GM19468 (cell line): ENCODE results near the gene HSP90B1.

Experiments
- ATAC-seq: cut with Tn5 transposase; IDR thresholded peaks from one replicate; pipeline ENCODE4 v1.9.1; 2021; ENCODE audit warnings: mild to moderate bottlenecking, moderate library complexity, moderate number of reproducible peaks; ENCODE audit not compliant: unreplicated experiment; ENCODE audit errors: extremely low read depth

Gene HSP90B1

DNA sequence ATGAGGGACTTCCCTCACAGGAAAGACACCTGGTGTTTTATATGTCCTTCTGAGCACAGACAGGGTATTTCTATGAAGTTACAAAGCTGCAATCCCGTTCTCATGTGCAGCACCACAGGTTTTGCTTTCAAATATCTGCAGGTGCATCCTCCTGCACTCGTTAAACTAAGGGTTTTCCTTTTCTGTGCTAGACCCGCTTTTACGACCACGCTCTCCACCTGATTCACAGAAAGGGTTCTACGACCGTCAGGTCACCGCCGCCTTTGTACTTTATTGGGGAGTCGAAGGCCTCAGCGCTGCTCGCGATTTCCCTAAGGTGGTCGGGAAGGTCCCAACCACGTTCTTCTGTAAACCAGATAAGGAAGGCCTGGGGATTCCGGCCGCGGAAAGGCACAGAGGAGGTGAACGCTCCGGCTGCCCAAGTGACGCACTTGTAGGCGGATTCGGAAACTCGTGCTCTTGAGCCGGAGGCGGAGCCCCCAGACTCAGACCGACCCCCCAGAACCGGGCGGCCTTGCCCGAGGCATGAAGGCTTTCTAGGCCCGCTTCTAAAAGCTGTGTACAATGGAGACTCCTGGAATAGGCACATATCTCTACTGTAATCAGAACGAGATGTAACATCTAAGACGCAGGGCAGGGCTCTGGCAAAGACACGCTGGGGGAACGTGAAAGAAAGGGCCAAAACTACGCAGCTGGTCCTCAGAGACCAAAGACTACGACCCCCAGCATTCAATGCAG is 995 bp upstream of the HSP90B1 start:
- ATAC-seq: no peak

DNA sequence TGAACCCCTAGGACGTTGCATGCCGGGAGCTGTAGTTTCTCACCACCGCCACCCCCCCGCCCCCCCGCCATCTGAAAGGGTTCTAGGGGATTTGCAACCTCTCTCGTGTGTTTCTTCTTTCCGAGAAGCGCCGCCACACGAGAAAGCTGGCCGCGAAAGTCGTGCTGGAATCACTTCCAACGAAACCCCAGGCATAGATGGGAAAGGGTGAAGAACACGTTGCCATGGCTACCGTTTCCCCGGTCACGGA is 501 bp upstream of the HSP90B1 start:
- no peak for ATAC-seq

DNA sequence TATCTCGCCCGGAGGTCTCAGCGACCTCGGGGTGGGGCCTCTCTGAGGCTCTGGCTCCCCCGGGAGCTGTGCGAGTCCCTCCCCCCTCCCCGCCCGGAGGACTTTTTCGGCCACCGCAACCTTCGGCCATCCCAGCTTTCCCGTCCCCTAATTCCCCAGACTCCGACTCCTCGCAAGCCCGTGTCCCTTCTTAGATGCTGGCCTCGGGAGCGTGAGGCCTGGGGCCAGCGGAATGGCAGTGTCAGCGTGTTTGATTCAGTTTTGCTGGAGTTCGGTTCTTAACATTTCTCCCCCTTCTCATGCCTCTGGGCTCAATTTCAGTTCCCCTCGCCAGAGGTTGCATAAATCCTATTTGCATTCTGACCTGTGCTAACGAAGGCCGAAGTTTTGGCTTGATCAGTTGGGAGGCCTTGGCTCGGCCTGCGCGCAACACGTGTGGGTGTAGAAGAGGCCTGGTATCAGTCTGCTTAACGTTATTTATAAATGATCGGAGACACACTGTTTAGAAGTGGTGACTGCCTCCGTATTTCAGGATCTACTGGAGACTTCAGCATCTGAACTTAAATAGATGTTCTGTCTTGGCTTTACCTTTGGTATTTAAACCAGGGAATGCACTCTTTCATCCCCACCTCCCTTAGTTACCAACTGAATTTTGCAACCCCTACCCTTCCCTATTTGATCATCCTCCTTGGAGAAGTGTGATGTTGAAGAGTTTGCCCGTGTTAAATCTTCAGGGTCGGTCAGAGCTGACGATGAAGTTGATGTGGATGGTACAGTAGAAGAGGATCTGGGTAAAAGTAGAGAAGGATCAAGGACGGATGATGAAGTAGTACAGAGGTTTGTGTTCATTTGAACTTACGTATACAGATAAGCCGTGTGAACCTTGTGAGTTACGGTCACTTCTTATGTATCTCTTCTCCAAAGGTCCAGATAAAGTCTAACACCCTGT is 851 bp downstream of the HSP90B1 start:
- no peak for ATAC-seq

DNA sequence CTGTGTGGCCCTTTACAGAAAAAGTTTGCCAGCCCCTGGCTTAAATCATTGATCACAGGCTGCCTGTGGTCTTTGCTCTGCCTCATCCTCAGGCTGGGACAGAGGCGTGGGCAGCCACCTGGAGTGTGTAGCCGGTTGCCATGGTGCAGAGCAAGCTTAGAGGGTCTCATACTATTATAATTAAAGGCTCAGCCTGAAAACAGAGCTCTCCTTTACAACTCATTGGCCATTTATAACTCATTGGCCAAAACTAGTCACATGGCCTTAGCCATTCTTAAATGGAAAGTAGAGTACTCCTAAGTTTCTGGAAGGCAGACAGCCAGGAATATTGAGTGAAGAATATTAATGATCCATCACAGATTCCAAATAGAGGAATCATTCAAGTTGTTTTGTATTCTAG is 3.0 kb downstream of the HSP90B1 start:
- no peak for ATAC-seq

DNA sequence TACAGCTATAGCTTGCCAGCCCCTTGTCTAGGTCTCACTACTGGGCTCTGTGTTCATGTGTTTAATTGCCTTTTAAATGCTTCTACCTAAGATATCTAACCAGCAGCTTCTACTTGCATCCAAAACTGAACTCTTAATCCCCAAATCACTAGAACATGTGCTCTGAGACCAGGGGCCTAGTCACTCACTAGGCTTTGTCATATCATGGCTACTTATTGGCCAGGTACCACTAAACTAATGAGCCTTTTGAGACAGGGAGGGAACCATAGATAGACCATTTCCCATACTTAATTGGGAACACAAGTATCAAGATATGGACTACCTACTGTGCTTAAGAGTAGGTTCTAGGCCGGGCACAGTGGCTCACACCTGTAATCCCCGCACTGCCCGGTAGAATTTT is 6.5 kb downstream of the HSP90B1 start:
- ATAC-seq: no peak

DNA sequence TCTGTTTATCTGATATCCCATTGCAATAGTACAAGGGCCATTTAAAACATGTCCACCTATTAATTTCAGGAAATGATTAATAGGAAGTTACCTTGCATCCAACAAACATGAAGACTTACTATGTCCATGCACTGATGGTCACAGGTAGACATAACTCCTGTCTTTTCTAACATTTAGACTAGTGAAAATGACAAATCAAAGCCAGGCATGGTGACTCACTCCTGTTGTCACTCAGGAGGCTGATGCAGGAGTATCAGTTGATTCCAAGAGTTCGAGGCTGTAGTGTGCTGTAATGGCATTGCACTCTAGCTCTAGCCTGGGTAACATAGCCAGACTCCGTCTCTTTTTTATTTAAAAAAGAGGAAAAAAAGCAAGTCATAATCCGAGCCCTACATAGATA is 14.8 kb downstream of the HSP90B1 start:
- no peak for ATAC-seq

DNA sequence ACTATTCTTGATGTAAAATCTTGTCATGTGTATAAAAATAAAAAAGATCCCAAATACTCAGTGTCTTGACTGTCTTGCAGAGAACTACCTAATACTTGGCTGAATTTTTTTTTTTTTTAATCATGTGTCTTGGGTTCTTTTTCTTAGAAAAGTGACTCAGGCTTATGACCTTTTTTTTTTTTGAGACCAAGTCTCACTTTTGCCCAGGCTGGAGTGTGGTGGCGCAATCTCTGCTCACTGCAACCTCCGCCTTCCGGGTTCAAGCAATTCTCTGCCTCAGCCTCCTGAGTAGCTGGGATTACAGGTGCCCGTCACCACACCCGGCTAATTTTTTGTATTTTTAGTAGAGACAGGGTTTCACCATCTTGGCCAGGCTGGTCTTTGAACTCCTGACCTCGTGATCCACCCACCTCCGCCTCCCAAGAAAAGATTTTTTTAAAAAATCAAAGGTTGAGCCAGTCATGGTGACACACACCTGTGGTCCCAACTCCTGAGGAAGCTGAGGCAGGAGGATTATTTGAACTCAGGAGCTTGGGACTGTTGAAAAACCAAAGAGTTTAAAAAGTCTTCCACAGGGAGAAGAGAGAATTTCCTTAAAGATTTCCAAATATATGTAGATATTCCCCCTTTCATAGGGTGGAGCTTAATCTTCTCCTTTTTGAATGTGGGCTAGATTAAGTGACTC is 17.8 kb downstream of the HSP90B1 start:
- no peak for ATAC-seq

DNA sequence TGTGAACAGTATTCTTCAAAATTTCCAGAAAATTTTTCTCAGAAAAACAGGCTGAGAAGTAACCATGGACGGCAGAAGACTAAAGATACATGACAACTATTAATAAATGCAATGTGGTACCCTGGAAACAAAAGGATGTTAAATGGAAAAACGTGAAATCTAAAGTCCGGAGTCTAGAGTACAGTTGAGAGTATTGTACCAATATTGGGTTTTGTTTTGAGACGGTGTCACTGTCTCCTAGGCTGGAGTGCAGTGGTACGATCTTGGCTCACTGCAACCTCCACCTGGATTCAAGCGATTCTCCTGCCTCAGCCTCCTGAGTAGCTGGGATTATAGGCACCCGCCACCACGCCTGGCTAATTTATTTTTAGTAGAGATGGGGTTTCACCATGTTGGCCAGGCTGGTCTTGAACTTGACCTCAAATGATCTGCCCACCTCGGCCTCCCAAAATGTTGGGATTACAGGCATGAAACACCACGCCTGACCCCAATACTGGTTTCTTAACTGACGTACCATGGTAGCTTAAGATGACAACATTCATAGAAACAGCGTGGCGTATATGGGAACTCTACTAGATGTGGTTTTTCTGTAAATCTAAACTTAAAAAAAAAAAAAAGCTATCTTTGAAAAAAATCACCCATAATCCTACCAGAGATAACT is 18.7 kb downstream of the HSP90B1 start:
- no peak for ATAC-seq

DNA sequence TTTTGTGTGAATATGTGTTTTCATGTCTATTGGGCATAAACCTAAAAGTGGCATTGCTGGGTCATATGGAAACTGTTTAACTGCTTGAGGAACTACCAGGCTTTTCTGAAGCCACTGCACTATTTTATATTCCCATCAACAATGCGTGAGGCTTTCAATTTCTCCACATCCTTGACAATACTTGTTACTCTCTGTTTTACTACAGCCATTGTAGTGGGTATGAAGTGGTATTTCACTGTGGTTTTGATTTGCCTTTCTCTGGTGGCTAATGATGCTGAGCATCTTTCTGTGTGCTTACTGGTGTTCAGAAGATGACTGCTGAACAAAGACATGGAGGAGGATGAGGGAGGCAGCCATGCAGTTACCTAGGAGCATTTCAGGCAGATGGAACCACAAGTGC is 22.3 kb downstream of the HSP90B1 start:
- ATAC-seq: no peak

DNA sequence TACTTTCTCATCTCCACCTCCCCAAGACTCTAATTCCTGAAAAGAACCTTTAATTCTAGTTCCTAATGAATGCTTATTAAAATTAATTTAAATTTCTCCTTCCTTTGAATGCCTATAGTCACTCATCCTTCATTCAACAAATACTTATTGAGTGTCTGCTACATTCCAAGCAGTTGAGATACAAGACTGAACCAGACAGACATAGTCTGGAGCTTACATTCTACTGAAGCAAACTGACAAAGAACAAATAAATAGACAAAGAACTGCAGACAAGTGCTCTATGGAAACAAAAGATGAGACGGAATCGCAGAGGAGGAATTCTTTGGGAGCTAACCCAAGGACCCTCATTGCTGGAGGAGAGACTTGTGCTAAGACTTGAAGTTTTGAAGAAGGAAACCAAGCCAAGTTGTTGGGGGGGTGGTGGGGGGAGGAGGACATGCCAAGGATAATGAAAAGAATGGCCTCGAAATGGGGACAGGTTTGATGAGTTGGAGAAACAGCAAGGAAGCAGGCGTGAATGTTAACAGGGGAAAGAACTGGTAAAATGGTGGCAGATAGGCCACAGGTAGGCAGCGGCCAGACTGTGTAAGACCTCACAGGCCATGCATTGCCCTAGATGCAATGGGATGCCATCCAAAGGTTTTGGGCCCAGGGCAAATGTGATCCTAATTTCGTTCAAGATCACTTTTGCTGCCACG is 25.8 kb downstream of the HSP90B1 start:
- ATAC-seq: no peak

DNA sequence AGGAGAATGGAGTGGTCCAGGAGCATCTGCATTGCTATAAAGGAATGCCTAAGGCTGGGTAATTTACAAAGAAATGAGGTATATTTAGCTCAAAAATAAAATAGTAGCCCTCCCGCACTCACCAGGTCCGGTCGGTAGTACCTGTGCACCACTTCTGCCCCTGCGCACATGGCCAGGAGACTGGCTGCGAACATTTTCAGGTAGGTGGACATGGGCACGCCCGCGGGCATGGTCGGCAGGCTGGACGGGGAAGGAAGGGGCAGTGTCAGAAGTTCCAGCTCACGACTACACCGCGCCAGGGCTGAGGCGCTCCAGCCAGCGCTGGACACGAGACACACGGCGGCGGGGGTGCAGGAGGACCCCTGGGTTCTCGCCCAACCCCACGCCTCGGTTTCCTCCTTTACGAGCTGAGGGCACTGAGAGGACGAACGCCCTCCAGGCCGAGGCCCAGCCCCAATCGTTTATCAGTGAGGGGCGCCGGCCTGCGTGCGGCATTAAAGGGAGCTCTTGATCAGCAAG is 26.4 kb downstream of the HSP90B1 start:
- ATAC-seq: no peak

DNA sequence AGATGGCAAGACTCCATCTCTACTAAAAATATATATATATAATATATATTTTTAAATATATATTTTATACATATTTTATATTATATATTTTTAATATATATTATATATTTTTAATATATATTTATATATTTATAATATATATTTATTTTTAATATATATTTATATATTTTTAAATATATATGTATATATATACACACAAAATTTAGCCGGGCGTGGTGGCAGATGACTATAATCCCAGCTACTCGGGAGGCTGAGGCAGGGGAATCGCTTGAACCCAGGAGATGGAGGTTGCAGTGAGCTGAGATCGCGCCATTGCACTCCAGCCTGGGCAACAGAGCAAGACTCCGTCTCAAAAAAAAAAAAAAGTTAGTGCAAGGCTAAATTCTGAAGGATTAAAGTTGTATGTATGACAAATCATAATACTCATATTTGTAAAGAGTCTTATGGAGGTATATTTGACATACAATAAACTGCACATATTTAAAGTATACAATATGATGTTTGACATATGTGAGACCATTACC is 27.7 kb downstream of the HSP90B1 start:
- no peak for ATAC-seq

DNA sequence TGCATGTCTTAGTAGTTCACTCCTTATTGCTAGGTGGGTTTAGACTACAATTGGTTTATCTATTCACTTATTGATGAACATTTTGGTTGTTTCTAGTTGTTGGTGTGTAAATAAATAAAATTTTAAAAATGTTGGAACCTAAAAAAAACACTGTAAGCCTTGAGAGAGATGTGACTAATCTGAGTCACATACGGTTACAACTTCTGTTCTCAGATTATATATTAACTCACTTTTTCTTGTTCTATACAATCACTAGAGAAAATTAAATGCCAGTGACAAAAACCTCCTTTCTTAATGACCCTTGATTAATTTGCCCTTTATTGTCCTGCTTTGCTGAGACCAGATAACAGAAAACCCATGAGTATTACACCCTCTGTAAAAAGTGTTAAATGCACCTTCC is 28.4 kb downstream of the HSP90B1 start:
- ATAC-seq: no peak

DNA sequence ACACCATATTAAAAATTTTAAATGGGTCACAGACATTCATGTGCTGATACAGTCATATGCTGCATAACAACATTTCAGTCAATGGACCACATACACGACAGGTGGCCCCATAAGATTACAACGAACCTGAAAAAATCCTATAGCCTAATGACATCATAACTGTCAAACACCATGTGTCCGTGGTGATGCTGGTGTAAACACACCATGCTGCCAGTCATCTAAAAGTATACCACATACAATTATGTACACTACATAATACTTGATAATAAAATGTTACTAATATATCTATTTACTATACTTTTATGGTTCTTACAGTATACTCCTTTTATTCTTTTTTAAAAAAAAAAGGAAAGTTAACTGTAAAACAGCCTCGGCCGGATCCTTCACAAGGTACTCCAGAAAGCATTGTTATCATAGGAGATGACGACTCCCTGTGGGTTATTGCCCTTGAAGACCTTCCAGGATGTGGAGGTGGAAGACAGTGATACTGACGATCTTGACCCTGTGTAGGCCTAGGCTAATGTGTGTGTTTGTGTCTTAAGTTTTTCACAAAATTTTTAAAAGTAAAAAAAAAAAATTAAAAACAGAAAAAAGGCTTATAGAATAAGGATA is 30.5 kb downstream of the HSP90B1 start:
- ATAC-seq: no peak

DNA sequence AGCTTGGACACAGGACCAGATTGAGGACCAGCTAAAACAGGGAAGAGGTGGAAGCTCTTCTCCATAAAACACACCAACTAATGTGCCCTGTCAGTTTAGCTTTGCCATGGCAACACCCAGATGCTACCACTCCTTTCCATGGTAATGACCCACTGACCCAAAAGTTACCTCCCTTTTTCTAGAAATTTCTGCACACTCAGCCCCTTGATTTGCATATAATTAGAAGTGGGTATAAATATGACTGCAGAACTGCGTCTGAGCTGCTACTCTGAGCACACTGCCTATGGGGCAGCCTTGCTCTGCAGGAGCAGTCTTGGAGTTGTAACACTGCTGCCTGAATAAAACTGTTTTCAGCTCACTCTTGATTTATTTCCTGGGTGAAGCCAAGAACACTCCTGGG is 32.3 kb downstream of the HSP90B1 start:
- ATAC-seq: no peak

DNA sequence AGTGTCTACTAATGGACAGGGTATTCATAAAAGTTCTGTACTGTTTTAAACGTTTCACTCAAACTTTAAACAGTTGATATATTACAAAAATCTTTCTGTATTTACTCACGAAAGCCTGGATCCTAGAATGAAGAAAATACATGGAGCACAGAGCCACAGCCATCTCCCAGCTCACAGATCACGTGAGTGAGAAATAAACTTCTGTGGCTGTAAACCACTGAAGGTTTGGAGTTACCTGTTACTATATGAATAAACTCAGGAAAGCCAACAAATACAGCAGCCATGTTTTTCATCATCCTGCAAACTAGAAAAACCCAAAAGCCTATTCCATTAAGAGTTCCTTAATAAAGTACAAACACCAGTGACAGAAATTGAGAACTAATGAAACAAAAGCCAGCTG is 34.6 kb downstream of the HSP90B1 start:
- no peak for ATAC-seq

DNA sequence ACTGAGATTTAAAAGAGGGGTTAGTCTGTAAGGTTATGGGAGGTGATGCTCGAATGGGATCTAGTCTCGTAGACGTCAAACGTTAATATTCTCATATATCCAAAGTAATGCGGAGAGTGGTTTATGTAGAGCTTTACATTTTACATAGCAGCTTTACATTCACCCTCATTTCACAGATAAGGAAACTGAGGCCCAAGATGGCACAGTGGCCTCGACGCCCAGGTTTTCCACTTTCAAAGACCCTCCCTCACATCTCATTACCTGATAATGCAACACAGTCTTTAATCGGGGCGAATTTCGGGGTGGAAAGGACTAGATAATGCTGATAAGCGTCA is 35.0 kb downstream of the HSP90B1 start:
- ATAC-seq: no peak

DNA sequence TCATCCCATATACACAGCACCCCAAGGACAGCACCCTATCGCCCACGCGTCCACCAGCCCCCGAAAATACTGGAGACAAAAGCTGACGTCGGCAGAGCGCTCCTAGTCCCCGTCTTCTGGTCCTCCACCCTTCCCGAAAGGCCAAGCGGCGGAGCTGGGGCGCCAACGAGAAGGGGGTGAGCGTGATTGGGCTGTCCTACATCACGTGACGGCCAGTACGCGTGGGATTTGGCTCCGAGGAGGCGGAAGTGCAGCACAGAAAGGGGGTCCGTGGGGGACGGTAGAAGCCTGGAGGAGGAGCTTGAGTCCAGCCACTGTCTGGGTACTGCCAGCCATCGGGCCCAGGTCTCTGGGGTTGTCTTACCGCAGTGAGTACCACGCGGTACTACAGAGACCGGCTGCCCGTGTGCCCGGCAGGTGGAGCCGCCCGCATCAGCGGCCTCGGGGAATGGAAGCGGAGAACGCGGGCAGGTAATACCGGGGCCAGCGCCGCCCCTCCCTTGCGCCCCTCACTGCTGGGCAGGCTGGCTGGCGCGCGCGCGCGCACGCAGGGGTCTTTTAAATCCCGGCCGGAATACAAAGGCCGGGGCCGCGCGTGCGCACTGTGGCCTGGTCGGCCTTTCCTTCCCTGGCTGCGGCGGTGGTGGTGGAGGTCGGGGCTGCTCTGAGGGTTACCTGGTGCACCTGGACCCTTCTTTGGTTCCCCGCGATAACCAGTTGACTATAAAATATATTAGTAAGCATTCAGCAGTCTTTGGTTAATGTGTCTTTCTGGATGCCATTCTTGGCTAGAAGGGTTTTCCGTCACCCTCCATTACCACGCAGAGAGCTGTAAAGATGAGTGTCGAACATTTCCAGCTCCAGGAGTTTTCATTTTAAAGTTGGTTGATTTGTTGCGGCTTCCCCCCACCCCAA is 35.6 kb downstream of the HSP90B1 start, which contains the start of gene TDG:
TSS of gene TDG (plus strand) at position 283 of the 915 bp plus-strand sequence. CDS start at position 449, 166 bp downstream.
- ATAC-seq: peak; percentile 80
